ENCODE data around the gene ANKRD1. TPM values are rescaled to one million over a fixed set of nuclear protein-coding genes. Genes with fewer than 3 reads are reported as not detected.

Gene ANKRD1
- total RNA-seq, 1 experiment from 2014 or later: not detected

GRCh38 chr10:90916392-90917237 is 4.3 kb downstream of the ANKRD1 start:
- H3K4me3 ChIP-seq (replicated peaks in 1 of 2; ENCODE audit: low read depth in 1 of 2, low read length in 2 of 2): no peak overlapping the region
- no peaks in the 10 kb centered on the region for H3K9me3 ChIP-seq (ENCODE audit: control insufficient read depth in 1 of 2, insufficient read depth in 1 of 2, low read depth in 1 of 2, low read length in 2 of 2)
- no peaks in the 10 kb centered on the region for H4K20me1 ChIP-seq (ENCODE audit: insufficient read depth)
- ChIA-PET RAD21 (ENCODE audit: low non-redundant PET in 1 of 2, low total read pairs in 2 of 2, uncharacterized antibody in 2 of 2, unreplicated experiment in 2 of 2) (no interaction called here), CTCF (no interaction called here), POLR2A (no interaction called here)
- TF ChIP-seq EZH2 (IDR thresholded peaks at IDR 0.05) (no peak), EZH2phosphoT487 (IDR thresholded peaks at IDR 0.05; ENCODE audit: borderline replicate concordance) (no peak), RAD21 (IDR thresholded peaks at IDR 0.05; ENCODE audit: low read depth) (no peak), ZFX (IDR thresholded peaks at IDR 0.05) (no peak), ZNF274 (IDR thresholded peaks at IDR 0.05; ENCODE audit: low read depth, low read length) (no peak), CBX3 (IDR thresholded peaks at IDR 0.05; ENCODE audit: low read depth) (no peak), CEBPB (IDR thresholded peaks at IDR 0.05; ENCODE audit: low read depth) (no peak), MAX (IDR thresholded peaks at IDR 0.05) (no peak), JUND (IDR thresholded peaks at IDR 0.05) (no peak), ATF3 (IDR thresholded peaks at IDR 0.05) (no peak), EGR1 (IDR thresholded peaks at IDR 0.05; ENCODE audit: low read depth) (no peak), SP1 (IDR thresholded peaks at IDR 0.05; ENCODE audit: low read depth) (no peak), SIN3A (IDR thresholded peaks at IDR 0.05; ENCODE audit: low read depth) (no peak)
- H3K9ac ChIP-seq (ENCODE audit: low read length): no peak overlapping the region
- H3K9me2 ChIP-seq (ENCODE audit: insufficient read depth): no peaks in the 10 kb centered on the region
- H3K27me3 ChIP-seq (ENCODE audit: insufficient read depth, low read length): no peaks in the 10 kb centered on the region
- H3K4me2 ChIP-seq (ENCODE audit: low read length): no peak overlapping the region
- H3K79me2 ChIP-seq (ENCODE audit: insufficient read depth, low read length): no peaks in the 10 kb centered on the region
- no peak overlapping the region for H3K27ac ChIP-seq (ENCODE audit: low read depth, low read length)
- no peak for ATAC-seq
- peaks cover 10 to 11% of the 10 kb centered on the region in 2 experiments for H3K4me1 ChIP-seq (ENCODE audit: control insufficient read depth in 1 of 2, insufficient read depth in 2 of 2, low read length in 2 of 2)
- no peak for DNase-seq (ENCODE audit: low read depth, low spot score)
- no peak overlapping the region for H2AFZ ChIP-seq (ENCODE audit: low read depth, low read length, poor library complexity, severe bottlenecking)
- H3K36me3 ChIP-seq (ENCODE audit: control insufficient read depth in 1 of 2, insufficient read depth in 2 of 2, low read length in 2 of 2): no peaks in the 10 kb centered on the region
- no TSS peak for BruUV-seq (replicated peaks)
- intact Hi-C loops (cut with micrococcal nuclease): loop anchor here (10.0 kb wide), 1 partner anchor 718 kb away; the partner anchor contains the start of gene PPP1R3C
